Urothelium cell line (cell line): ENCODE measurements around the gene PTPN13.

Experiments used
- DNase-seq: peaks from one replicate; pipeline ENCODE4 v3.0.0; 2011; ENCODE audit warnings: low spot score, mixed read lengths
- FAIRE-seq: peaks from 2 replicates; lab custom pipeline; 2011; peaks lifted over from hg19 to GRCh38; lab: Jason Lieb, UNC

The PTPN13 gene

GRCh38 chr4:86586626-86587380 lies 7.3 kb upstream of the PTPN13 start:
- FAIRE-seq (no peak), DNase-seq (no peak)

- FAIRE-seq (no peak), DNase-seq (no peak)
Measured at GRCh38 chr4:86587381-86588140, 6.6 kb upstream of the PTPN13 start.

- DNase-seq: no peak
- FAIRE-seq: no peak
Measured at GRCh38 chr4:86592553-86593249, 1.4 kb upstream of the PTPN13 start.

GRCh38 chr4:86594559-86595425 lies 677 bp downstream of the PTPN13 start:
- peak; percentile 49 for DNase-seq
- FAIRE-seq: no peak

GRCh38 chr4:86595426-86595805 lies 1.3 kb downstream of the PTPN13 start:
- DNase-seq (peak; percentile 8), FAIRE-seq (no peak)

GRCh38 chr4:86596807-86597206 lies 2.7 kb downstream of the PTPN13 start:
- FAIRE-seq (no peak), DNase-seq (no peak)

GRCh38 chr4:86600007-86600653 lies 6.0 kb downstream of the PTPN13 start:
- FAIRE-seq: no peak
- DNase-seq: no peak

GRCh38 chr4:86603311-86603885 lies 9.3 kb downstream of the PTPN13 start:
- FAIRE-seq (no peak), DNase-seq (no peak)

GRCh38 chr4:86606809-86607208 lies 12.7 kb downstream of the PTPN13 start:
- FAIRE-seq (no peak), DNase-seq (no peak)

- FAIRE-seq (no peak), DNase-seq (no peak)
Measured at GRCh38 chr4:86608757-86609375, 14.8 kb downstream of the PTPN13 start.

GRCh38 chr4:86611757-86612156 lies 17.6 kb downstream of the PTPN13 start:
- DNase-seq (no peak), FAIRE-seq (no peak)

- no peak for FAIRE-seq
Measured at GRCh38 chr4:86613734-86614133, 19.6 kb downstream of the PTPN13 start.

GRCh38 chr4:86614865-86615264 lies 20.8 kb downstream of the PTPN13 start:
- DNase-seq: no peak
- no peak for FAIRE-seq

More at GRCh38 chr4:86613734-86614133, 19.6 kb downstream of the PTPN13 start:
- DNase-seq: no peak

- FAIRE-seq: no peak
- DNase-seq: no peak
Measured at GRCh38 chr4:86615501-86615900, 21.4 kb downstream of the PTPN13 start.

- no peak for FAIRE-seq
- DNase-seq: no peak
Measured at GRCh38 chr4:86619656-86620055, 25.5 kb downstream of the PTPN13 start.

GRCh38 chr4:86621435-86621834 lies 27.3 kb downstream of the PTPN13 start:
- DNase-seq (no peak), FAIRE-seq (no peak)

GRCh38 chr4:86626066-86626465 lies 32.0 kb downstream of the PTPN13 start:
- DNase-seq (no peak), FAIRE-seq (no peak)

- FAIRE-seq: no peak
Measured at GRCh38 chr4:86627462-86628135, 33.5 kb downstream of the PTPN13 start.

GRCh38 chr4:86630629-86631028 lies 36.5 kb downstream of the PTPN13 start:
- FAIRE-seq (no peak), DNase-seq (no peak)

More at GRCh38 chr4:86627462-86628135, 33.5 kb downstream of the PTPN13 start:
- DNase-seq: no peak
